ENCODE data around the gene CATSPERD.
"Not testable (repeated sequence)": the region's sequence is repeated elsewhere in the genome, so short reads cannot be mapped to it uniquely, and the experiment has no call there.

The CATSPERD gene

DNA sequence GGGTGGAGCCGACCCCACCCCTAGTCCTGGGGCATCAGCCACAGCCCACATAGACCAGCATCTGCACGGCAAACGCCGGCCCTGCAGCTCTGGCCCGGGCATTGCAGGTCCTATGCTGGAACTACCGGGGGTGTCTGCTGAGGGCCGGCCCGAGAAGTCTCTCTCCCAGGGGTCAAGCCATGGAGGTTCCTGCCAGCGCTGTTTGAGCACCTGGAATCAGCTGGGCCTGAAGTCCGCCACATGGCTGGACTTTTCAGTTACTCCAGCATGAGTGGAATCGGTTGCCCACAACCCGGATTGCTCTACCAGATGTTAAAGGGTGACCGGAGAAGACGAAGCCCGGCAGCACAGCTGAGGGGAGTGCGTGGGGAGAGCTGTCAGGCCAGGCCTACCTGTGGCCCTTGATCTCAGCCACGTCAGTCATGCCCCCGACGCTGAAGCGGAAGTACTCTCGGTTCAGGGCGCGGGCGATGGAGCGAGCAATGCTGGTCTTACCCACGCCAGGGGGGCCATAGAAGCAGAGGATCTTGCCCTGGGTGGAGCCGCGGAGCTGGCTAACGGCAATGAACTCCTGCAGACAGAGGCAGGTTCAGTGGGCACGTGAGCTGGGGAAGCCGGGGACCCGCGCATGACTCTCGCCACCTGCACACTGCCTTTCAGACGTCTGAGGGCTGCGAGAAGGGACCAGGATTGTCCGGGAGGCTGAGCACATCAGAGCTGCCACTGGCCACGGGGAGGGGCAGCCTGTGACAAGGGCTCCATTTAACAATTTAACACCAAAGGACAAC is 21.6 kb upstream of the CATSPERD start:
- no peak for FAIRE-seq

GRCh38 chr19:5700455-5701092 is 19.9 kb upstream of the CATSPERD start:
- no peak for FAIRE-seq

DNA sequence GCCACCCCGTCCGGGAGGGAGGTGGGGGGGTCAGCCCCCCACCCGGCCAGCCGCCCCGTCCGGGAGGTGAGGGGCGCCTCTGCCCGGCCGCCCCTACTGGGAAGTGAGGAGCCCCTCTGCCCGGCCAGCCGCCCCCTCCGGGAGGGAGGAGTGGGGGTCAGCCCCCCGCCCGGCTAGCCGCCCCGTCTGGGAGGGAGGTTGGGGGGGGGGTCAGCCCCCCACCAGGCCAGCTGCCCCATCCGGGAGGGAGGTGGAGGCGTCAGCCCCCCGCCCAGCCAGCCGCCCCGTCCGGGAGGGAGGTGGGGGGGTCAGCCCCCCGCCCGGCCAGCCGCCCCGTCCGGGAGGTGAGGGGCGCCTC is 18.4 kb upstream of the CATSPERD start:
- FAIRE-seq = not testable (repeated sequence)

DNA sequence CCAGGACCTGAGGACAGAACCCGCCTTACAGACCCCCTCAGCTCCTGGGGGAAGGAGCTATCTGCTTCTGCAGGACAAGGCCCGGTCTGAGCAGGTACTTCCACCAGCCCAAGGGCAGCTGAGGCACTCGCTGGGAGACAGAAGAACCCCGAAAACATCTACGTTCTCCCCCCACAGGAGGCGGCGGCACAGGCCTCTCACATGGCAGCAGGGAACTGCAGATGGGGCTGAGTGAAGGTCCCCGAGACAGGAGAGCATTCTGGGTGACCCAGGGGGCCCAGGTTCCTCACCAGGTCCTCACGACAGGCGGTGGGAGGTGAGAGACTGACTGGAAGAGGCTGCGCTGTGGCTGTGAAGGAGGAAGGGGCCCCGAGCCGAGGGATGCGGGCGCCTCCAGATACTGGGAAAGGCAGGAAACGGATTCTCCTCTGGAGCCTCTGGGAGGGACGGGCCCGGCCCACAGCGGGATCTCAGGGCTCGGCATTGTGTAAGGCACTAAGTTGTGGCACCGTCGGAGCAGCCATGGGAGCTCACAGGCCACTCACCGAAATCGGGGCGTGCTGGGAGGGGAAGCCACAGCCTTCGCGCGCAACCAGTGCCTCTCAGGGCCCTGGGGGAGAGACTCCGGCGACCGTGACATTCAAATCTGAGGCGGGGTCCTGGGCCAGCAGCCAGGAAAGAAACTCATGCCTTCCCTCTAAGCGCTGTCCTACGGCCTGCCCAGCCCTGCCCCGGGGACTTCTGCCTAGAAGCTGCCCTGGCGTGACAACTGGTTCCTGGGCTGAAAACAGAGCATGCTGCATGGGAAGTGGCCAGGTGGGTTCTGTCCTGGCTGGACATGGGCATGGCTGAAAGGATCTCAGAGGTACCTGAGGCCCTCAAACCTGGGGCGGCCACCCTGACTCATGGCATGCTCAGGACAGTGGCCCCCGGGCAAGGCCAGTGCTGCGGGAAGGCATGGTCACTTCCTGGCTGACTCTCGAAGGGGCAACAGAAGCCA is 16.3 kb upstream of the CATSPERD start:
- FAIRE-seq = no peak

DNA sequence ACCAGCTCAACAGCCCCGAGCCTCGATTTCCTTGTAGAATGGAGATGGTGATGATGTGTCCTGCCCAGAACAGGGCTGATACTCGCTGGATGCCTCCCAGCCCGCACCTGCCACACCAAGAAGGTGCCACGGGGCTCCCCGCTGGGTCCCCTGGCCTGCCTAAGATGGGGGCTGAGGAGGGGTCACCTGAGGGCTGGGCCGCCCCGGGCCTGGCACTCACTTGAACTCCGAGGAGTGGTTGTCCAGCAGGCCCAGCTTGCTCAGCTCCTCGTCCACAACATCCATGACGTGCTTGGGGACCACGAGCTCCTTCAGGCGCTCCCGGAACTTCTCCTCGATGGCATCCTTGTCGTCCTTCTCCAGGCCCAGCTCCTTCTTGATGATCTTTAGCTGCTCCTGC is 14.9 kb upstream of the CATSPERD start:
- FAIRE-seq = no peak

DNA sequence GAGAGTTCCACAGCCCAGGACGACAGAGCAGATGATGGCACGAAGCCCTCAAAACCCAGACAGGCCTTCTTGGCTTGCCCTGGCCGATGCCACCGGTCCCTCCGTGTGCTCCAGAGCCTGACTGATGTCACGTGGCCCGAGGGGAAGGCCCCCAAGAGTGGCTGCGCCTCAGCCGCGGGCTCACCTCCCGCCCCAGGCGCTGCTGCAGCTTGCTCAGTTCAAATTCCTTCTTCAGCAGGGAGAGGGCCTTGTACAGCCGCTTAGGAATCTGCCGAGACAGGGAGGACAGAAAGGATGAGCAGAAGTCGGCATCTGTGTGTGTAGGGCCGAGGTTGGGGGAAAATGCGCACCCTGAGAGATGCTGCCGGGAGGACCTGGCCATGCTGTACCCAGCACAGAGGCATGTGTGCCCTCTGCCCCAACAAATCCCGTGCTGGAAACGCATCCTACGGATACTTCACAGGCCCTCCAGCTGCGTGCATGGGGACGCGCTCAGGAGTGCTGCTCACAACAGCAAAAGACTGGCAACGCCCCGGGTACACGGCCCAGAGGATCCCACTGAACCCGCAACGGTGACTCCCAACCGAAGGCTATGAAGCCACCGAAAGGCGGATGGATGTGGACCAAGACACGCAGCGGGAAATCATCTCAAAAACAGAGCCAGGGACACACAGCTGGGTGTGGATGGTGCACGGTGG is 13.4 kb upstream of the CATSPERD start:
- FAIRE-seq = no peak

GRCh38 chr19:5707576-5708575 is 12.6 kb upstream of the CATSPERD start:
- no peak for FAIRE-seq

DNA sequence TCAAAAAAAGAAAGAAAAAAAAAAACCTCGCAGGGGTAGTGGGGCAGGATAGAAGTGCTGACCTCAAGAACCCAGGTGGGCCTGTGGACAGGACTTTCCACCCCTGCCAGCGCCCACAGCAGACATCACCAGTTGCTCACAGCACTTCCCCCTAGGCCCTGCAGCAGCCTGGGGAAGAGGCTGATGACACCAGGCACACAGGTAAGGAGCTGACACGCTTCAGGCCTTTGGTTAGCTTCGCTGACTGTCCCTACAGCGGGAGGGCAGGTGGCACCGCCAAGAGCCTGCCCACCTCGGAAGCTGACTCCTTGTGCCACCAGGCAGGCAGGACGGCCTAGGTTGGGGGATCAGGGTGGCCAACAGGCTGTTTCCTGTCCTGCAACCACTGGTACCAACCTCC is 9.4 kb upstream of the CATSPERD start:
- no peak for FAIRE-seq

DNA sequence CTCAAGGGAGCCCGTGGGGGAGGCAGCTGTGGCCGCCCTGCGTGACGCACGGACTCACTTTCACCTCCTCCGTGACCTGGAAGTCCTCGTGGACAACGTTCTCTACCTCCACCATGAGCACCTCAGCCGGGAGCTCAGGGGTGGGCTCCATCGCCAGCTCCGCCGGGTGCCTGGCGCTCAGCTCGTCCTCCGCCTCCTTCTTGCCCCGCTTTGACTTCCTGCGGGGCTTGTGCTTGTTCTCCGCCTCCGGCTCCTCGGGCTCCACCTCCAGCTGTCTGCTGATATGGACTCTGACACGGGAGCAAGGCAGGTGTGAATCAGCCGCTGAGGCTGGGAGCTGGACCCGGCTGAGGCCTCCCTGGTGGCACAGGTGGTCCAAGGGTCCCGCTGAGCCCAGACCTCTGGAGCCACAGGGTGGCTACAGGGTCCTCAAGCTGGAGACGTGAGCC is 8.7 kb upstream of the CATSPERD start:
- no peak for FAIRE-seq

GRCh38 chr19:5713228-5713627 is 7.2 kb upstream of the CATSPERD start:
- FAIRE-seq = no peak

- FAIRE-seq = no peak
Observed at GRCh38 chr19:5714816-5715215, 5.6 kb upstream of the CATSPERD start.

GRCh38 chr19:5717215-5717935 is 3.1 kb upstream of the CATSPERD start:
- no peak for FAIRE-seq

DNA sequence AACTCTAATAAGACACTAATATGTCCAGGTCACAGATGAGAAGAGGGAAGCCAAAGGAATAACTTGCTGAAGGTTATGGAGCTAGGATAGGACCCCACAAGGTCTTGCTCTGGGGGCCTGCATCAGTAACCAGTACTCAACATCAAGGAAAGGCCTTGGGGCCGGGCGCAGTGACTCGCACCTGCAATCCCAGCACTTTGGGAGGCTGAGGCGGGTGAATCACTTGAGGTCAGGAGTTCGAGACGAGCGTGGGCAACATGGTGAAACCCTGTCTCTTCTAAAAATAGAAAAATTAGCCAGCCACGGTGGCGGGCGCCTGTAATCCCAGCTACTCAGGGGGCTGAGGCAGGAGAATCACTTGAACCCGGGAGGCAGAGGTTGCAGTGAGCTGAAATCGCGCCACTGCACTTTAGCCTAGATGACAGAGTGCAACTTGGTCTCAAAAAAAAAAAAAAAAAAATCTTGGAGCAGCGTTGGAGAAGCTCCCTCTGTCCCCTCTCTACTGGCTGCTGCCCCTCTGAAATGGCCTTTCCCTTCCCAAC is 2.3 kb upstream of the CATSPERD start:
- FAIRE-seq = no peak

GRCh38 chr19:5718579-5719273 is 1.7 kb upstream of the CATSPERD start:
- FAIRE-seq = no peak

DNA sequence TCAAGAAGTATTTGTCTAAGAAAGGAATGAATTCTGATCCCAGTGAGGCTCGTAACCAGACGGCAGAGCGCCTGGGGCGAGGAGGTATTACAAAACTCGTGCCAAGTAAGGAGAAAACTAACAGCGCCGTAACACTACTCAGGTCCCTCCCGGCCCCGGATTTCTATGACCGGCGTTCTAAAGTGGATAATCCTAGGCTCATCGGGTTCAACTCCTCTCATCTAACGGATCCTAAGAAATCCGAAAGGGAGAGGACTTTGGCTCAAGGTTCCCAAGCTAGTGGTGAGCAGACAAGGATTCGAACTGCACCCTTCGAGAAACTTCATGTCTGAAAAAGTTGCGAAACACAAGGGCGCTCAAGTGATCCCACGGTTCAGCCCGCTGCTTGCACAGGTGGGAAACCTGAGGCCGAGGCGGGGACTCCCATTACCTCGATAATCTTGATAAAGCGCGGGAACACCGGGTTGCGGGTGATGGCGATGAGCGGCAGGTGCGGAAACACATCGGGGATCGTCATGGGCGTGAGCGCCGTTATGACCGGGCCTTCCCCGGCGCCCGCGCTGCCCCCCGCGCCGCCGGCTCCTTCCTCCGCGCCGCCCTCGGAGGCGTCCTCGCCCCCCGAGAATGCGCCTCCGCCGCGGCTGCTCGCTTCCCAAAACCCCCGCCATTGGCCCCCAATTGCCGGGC is 1.0 kb upstream of the CATSPERD start:
- no peak for FAIRE-seq

- no peak for FAIRE-seq
Observed at GRCh38 chr19:5727453-5728050, 7.1 kb downstream of the CATSPERD start.

GRCh38 chr19:5733172-5733571 is 12.7 kb downstream of the CATSPERD start:
- not testable (repeated sequence) for FAIRE-seq

DNA sequence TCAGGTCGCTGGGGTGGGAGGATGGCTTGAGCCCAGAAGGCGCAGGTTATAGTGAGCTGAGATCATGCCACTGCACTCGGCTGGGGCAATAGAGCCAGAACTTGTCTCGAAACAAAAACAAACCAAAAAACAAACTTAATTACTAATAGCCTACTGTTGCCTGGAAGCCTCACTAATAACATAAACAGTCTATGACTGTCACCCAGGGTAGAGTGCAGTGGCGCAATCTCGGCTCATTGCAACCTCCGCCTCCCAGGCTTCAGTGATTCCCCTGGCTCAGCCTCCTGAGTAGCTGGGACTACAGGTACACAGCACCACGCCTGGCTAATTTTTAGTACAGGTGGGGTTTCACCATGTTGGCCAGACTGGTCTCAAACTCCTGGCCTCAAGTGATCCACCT is 18.0 kb downstream of the CATSPERD start:
- no peak for FAIRE-seq

DNA sequence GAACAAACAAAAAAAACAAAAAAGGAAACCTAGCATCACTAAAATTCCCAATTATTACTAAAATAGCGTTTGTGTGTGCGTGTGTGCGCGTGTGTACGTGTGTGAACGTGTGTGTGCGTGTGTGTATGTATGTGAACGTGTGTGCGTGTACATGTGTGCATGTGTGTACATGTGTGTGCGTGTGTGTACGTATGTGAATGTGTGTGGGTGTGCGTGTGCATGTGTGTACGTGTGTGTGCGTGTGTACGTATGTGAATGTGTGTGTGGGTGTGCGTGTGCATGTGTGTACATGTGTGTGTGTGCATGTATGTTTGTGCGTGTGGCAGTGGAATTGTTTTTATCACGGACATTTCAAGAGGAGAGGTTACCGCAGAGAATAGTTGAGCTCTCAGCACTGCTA is 21.6 kb downstream of the CATSPERD start:
- FAIRE-seq = no peak
